ENCODE data around the gene CAPN10. TPM values are rescaled to one million over a fixed set of nuclear protein-coding genes. Genes with fewer than 3 reads are reported as not detected.
A peak's percentile ranks its signal among the peaks of the same experiment; 100 is the strongest.

The CAPN10 gene
- total RNA-seq, 1 experiment from 2014 or later = 61.3 TPM

DNA sequence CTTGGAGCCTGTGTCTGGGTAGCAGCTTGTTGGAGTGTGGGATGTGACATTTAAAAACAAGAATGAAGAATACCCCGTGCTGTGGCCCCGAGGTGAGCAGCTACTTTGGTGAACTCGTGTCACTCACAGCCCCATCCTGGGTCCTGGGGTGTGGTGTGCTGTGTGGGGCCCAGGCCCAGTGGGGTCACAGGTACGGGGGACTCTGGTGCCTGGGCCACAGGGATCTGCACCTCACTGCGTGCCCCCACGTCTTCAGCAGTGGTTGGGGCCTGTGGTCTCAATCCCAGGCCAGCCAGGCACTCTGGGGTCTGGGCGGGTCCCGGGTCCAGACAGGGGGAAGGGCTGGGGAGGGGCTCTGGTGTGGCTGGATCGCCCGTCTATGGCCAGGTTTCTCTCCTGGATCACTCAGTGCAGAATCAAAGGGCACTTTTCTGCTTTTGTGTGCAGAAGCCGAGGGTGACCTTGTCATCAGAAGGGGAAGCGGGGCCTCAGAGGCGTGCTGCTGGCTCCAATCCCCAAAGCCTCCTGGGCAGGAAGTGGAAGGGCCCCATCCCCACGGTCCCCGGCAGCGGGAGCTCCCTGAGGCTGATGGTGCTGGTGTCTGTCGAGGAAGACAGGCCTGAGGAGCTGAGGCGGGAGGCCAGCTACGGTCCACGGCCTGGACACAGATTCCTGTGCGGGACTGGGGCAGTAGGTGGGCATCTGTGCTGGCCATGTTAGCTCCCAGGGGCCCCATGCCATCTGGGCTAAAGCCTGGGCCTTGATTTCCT, 40.2 kb downstream of the CAPN10 start:
- TF ChIP-seq TEAD1 (CRISPR knock-in tag; IDR thresholded peaks at IDR 0.05) = no peak
- TF ChIP-seq, protein P1, sequence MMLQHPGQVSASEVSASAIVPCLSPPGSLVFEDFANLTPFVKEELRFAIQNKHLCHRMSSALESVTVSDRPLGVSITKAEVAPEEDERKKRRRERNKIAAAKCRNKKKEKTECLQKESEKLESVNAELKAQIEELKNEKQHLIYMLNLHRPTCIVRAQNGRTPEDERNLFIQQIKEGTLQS (CRISPR knock-in tag; conservative IDR thresholded peaks at IDR 0.05) = no peak
- TF ChIP-seq, protein P2, sequence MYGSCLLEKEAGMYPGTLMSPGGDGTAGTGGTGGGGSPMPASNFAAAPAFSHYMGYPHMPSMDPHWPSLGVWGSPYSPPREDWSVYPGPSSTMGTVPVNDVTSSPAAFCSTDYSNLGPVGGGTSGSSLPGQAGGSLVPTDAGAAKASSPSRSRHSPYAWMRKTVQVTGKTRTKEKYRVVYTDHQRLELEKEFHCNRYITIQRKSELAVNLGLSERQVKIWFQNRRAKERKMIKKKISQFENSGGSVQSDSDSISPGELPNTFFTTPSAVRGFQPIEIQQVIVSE (CRISPR knock-in tag; IDR thresholded peaks at IDR 0.05; ENCODE audit: borderline replicate concordance) = no peak
- TF ChIP-seq ESRRA (CRISPR knock-in tag; IDR thresholded peaks at IDR 0.05; ENCODE audit: borderline replicate concordance) = no peak
- no peak for TF ChIP-seq SOX15 (CRISPR knock-in tag; IDR thresholded peaks at IDR 0.05)
- TF ChIP-seq, protein P3, sequence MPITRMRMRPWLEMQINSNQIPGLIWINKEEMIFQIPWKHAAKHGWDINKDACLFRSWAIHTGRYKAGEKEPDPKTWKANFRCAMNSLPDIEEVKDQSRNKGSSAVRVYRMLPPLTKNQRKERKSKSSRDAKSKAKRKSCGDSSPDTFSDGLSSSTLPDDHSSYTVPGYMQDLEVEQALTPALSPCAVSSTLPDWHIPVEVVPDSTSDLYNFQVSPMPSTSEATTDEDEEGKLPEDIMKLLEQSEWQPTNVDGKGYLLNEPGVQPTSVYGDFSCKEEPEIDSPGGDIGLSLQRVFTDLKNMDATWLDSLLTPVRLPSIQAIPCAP (CRISPR knock-in tag; IDR thresholded peaks at IDR 0.05) = no peak
- TF ChIP-seq FOXK1 (CRISPR knock-in tag; IDR thresholded peaks at IDR 0.05) = no peak
- TF ChIP-seq GABPB1 (CRISPR knock-in tag; IDR thresholded peaks at IDR 0.05) = peak; percentile 68
- TF ChIP-seq, protein P4, sequence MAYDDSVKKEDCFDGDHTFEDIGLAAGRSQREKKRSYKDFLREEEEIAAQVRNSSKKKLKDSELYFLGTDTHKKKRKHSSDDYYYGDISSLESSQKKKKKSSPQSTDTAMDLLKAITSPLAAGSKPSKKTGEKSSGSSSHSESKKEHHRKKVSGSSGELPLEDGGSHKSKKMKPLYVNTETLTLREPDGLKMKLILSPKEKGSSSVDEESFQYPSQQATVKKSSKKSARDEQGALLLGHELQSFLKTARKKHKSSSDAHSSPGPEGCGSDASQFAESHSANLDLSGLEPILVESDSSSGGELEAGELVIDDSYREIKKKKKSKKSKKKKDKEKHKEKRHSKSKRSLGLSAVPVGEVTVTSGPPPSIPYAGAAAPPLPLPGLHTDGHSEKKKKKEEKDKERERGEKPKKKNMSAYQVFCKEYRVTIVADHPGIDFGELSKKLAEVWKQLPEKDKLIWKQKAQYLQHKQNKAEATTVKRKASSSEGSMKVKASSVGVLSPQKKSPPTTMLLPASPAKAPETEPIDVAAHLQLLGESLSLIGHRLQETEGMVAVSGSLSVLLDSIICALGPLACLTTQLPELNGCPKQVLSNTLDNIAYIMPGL (CRISPR knock-in tag; IDR thresholded peaks at IDR 0.05) = no peak
- Mint-ChIP-seq H3K27ac (no peak overlapping the region), H3K4me3 (no peak overlapping the region), H3K27me3 (ENCODE audit: low read depth) (no peaks in the 10 kb centered on the region), H3K4me1 (no peaks in the 10 kb centered on the region), H3K36me3 (no peaks in the 10 kb centered on the region), H3K9me3 (no peaks in the 10 kb centered on the region)
- no peak for ATAC-seq
- DNase-seq (ENCODE audit: low spot score) = peak; percentile 16
- CTCF ChIA-PET = interaction anchor here (0.7 to 1.2 kb wide), 3 partner anchors 14 to 22 kb away, joined by 3 to 4 read pairs (median 3); no protein-coding TSS in a partner anchor
- POLR2A ChIA-PET = no interaction called here

DNA sequence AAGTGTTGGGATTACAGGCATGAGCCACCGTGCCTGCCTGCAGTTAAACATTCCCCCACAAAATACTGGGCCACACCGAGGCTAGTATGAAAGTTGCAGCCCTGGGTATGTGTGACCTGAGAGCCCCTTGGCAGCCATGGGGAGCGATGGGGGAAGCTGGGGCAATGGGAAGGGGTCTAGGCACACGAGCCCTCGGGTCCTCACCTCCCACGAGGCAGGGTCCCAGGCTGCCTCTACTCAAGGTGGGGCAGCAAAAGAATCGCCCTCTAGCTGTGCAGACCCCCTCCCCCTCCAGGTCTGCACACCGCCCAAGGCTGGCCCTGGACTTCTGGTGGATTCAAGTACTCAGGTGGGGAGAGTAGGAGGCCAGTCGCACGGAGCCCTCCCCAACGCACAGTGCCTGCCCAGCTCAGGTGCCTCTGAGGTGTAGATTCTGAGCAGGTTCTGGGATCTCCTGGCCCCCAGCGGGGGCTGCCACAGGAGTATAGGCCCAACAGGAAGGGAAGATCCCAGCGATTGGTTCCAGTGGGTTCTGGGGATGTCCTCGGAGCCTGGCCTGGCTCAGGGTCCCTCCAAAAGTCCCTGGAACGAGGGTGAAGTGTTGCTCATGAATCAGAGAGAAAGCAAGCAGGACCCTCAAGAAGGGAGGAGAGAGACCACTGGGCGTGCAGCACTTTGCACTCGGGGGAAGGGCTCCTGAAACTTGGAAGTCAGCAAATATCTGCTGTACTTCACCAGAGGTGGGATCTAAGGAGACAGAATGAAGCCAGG, 41.4 kb downstream of the CAPN10 start:
- Mint-ChIP-seq H3K27me3 (ENCODE audit: low read depth) (no peaks in the 10 kb centered on the region; the same call in 1 of the 2 replicates), H3K27ac (no peak overlapping the region; the same call in 1 of the 2 replicates), H3K4me3 (no peak overlapping the region), H3K36me3 (peaks cover 1% of the 10 kb centered on the region), H3K9me3 (peaks cover 10% of the 10 kb centered on the region), H3K4me1 (no peaks in the 10 kb centered on the region)
- ChIA-PET POLR2A (no interaction called here), CTCF (interaction anchor here (1.2 to 2.6 kb wide), 2 partner anchors 13 to 24 kb away, joined by 4 to 9 read pairs; no protein-coding TSS in a partner anchor)
- no peak for DNase-seq (ENCODE audit: low spot score)
- ATAC-seq = no peak
- TF ChIP-seq, protein P5, sequence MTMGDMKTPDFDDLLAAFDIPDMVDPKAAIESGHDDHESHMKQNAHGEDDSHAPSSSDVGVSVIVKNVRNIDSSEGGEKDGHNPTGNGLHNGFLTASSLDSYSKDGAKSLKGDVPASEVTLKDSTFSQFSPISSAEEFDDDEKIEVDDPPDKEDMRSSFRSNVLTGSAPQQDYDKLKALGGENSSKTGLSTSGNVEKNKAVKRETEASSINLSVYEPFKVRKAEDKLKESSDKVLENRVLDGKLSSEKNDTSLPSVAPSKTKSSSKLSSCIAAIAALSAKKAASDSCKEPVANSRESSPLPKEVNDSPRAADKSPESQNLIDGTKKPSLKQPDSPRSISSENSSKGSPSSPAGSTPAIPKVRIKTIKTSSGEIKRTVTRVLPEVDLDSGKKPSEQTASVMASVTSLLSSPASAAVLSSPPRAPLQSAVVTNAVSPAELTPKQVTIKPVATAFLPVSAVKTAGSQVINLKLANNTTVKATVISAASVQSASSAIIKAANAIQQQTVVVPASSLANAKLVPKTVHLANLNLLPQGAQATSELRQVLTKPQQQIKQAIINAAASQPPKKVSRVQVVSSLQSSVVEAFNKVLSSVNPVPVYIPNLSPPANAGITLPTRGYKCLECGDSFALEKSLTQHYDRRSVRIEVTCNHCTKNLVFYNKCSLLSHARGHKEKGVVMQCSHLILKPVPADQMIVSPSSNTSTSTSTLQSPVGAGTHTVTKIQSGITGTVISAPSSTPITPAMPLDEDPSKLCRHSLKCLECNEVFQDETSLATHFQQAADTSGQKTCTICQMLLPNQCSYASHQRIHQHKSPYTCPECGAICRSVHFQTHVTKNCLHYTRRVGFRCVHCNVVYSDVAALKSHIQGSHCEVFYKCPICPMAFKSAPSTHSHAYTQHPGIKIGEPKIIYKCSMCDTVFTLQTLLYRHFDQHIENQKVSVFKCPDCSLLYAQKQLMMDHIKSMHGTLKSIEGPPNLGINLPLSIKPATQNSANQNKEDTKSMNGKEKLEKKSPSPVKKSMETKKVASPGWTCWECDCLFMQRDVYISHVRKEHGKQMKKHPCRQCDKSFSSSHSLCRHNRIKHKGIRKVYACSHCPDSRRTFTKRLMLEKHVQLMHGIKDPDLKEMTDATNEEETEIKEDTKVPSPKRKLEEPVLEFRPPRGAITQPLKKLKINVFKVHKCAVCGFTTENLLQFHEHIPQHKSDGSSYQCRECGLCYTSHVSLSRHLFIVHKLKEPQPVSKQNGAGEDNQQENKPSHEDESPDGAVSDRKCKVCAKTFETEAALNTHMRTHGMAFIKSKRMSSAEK (CRISPR knock-in tag; IDR thresholded peaks at IDR 0.05; ENCODE audit: borderline replicate concordance) = no peak
- TF ChIP-seq IRF2 (CRISPR knock-in tag; IDR thresholded peaks at IDR 0.05; ENCODE audit: borderline replicate concordance, low read depth) = no peak
- TF ChIP-seq ELF4 (CRISPR knock-in tag; IDR thresholded peaks at IDR 0.05; ENCODE audit: low read depth) = no peak
- TF ChIP-seq MXD4 (CRISPR knock-in tag; IDR thresholded peaks at IDR 0.05; ENCODE audit: borderline replicate concordance) = no peak
- no peak for TF ChIP-seq SOX15 (CRISPR knock-in tag; IDR thresholded peaks at IDR 0.05)
- TF ChIP-seq SMAD3 (CRISPR knock-in tag; IDR thresholded peaks at IDR 0.05; ENCODE audit: borderline replicate concordance) = no peak
- TF ChIP-seq, protein P6, sequence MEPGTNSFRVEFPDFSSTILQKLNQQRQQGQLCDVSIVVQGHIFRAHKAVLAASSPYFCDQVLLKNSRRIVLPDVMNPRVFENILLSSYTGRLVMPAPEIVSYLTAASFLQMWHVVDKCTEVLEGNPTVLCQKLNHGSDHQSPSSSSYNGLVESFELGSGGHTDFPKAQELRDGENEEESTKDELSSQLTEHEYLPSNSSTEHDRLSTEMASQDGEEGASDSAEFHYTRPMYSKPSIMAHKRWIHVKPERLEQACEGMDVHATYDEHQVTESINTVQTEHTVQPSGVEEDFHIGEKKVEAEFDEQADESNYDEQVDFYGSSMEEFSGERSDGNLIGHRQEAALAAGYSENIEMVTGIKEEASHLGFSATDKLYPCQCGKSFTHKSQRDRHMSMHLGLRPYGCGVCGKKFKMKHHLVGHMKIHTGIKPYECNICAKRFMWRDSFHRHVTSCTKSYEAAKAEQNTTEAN (CRISPR knock-in tag; IDR thresholded peaks at IDR 0.05) = no peak
